H1 (cell line): ENCODE measurements around the gene FAM181B.

Experiments used
- CEBPB ChIP-seq: IDR thresholded peaks from 2 replicates; pipeline ENCODE4 v1.6.1; 2012; ENCODE audit warnings: low read depth, low read length
- CREB1 ChIP-seq: IDR thresholded peaks from 2 replicates; pipeline ENCODE4 v1.6.1; 2012; ENCODE audit warnings: inconsistent platforms
- EP300 ChIP-seq, 2 experiments: IDR thresholded peaks; 1 replicate in 1 of 2; 2 replicates in 1 of 2; pipeline ENCODE4 v1.6.1; 2011 to 2012; ENCODE audit warnings: low read depth in 2 of 2, low read length in 2 of 2, mild to moderate bottlenecking in 2 of 2, borderline replicate concordance in 1 of 2, inconsistent platforms in 1 of 2, moderate library complexity in 1 of 2
- EZH2 ChIP-seq: fragments of 200-600 bp; sonication (generic); IDR thresholded peaks from 2 replicates; pipeline ENCODE4 v1.7.1; 2012; ENCODE audit warnings: low read depth, mild to moderate bottlenecking, moderate library complexity, low read length, inconsistent platforms; ENCODE audit not compliant: severe bottlenecking
- GABPA ChIP-seq: IDR thresholded peaks from 2 replicates; pipeline ENCODE4 v1.6.1; 2011; ENCODE audit warnings: mild to moderate bottlenecking, low read length, moderate library complexity, borderline replicate concordance; ENCODE audit not compliant: insufficient read depth
- POLR2AphosphoS5 ChIP-seq: IDR thresholded peaks from 2 replicates; pipeline ENCODE4 v1.6.1; 2011; ENCODE audit warnings: low read depth, low read length
- SIN3A ChIP-seq, 2 experiments: IDR thresholded peaks in 1 of 2; conservative IDR thresholded peaks in 1 of 2; 2 replicates each; pipeline ENCODE4 v1.6.1; 2011 to 2012; ENCODE audit warnings: low read length in 2 of 2, improper control_type of control experiment in 1 of 2, low read depth in 1 of 2, mild to moderate bottlenecking in 1 of 2
- TF ChIP-seq, protein P1 (sequence below), 3 experiments: IDR thresholded peaks; 1 replicate in 2 of 3; 2 replicates in 1 of 3; pipeline versions ENCODE4 v1.5.1 to v1.6.1; 2011; ENCODE audit warnings: low read length in 3 of 3, mild to moderate bottlenecking in 3 of 3, inconsistent platforms in 2 of 3, low read depth in 1 of 3, moderate library complexity in 1 of 3; ENCODE audit not compliant: insufficient read depth in 1 of 3; ENCODE audit errors: control extremely low read depth in 1 of 3
- TF ChIP-seq, protein P2 (sequence below): IDR thresholded peaks from 2 replicates; pipeline ENCODE4 v1.6.1; 2012; ENCODE audit warnings: inconsistent platforms

DNA sequence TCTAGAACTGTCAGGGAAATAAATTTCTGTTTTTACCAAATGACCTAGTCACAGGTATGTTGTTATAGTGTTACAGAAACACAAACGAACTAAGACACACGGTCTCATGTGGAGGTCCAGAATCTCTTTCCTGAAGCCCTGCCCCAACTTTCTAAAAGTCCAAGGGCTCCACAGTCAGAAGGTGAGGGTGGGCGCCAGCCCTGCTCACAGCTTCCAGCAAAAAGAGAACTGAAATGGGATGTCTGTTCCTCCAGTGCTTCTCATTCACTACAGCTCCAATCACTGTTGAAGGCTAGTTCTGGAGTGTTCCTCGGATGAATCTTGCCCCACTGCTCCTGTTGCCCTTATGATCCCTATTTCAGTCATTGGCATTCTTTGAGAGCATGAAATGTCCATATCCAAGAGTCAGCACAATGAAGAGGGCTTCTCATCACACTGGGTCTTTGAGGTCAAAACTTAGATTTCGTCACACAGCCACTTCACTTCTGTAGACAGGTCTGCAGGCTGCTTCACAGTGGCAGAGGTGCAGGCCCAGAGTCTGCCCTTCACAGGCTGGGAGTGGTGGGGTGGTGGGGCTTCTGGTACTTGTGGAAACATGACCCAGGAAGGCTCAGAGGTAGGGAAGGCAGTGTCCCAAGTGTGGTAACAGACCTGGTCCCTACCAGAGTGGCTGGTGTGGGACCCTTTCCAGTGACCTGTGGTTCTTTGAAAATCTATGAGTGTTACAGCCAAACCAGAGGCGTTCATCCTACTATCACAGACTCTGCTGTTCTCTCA lies 34.9 kb downstream of the FAM181B start:
- TF ChIP-seq, protein P1, sequence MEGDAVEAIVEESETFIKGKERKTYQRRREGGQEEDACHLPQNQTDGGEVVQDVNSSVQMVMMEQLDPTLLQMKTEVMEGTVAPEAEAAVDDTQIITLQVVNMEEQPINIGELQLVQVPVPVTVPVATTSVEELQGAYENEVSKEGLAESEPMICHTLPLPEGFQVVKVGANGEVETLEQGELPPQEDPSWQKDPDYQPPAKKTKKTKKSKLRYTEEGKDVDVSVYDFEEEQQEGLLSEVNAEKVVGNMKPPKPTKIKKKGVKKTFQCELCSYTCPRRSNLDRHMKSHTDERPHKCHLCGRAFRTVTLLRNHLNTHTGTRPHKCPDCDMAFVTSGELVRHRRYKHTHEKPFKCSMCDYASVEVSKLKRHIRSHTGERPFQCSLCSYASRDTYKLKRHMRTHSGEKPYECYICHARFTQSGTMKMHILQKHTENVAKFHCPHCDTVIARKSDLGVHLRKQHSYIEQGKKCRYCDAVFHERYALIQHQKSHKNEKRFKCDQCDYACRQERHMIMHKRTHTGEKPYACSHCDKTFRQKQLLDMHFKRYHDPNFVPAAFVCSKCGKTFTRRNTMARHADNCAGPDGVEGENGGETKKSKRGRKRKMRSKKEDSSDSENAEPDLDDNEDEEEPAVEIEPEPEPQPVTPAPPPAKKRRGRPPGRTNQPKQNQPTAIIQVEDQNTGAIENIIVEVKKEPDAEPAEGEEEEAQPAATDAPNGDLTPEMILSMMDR (IDR thresholded peaks at IDR 0.05; ENCODE audit: control extremely low read depth in 1 of 3, insufficient read depth in 1 of 3, low read depth in 1 of 3, low read length in 3 of 3) = no peak
- TF ChIP-seq POLR2AphosphoS5 = no peak
- no peak for TF ChIP-seq GABPA
- no peak for TF ChIP-seq EZH2
- TF ChIP-seq EP300 (IDR thresholded peaks at IDR 0.05; ENCODE audit: borderline replicate concordance in 1 of 2, low read depth in 2 of 2, low read length in 2 of 2) = no peak
- no peak for TF ChIP-seq CEBPB
- no peak for TF ChIP-seq CREB1
- TF ChIP-seq, protein P2, sequence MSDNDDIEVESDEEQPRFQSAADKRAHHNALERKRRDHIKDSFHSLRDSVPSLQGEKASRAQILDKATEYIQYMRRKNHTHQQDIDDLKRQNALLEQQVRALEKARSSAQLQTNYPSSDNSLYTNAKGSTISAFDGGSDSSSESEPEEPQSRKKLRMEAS = no peak
- TF ChIP-seq SIN3A (conservative IDR thresholded peaks at IDR 0.05 in 1 of 2, IDR thresholded peaks at IDR 0.05 in 1 of 2; ENCODE audit: low read depth in 1 of 2, low read length in 2 of 2) = no peak
